Colonic mucosa (tissue), 4 donors: ENCODE results near the gene SART1. TPM values are rescaled to one million over a fixed set of nuclear protein-coding genes. Genes with fewer than 3 reads are reported as not detected.
A peak's percentile ranks its signal among the peaks of the same experiment; 100 is the strongest.

ENCODE experiments used
- DNase-seq: peaks from one replicate; pipeline ENCODE4 v3.0.0-alpha.2; 2020
- H3K27ac ChIP-seq: fragments of 200-600 bp; one replicate; pipeline ENCODE4 v1.8.0; 2021
- H3K27me3 ChIP-seq: fragments of 200-600 bp; one replicate; pipeline ENCODE4 v1.8.0; 2021
- H3K36me3 ChIP-seq: fragments of 200-600 bp; one replicate; pipeline ENCODE4 v1.8.0; 2021
- H3K4me1 ChIP-seq: fragments of 200-600 bp; one replicate; pipeline ENCODE4 v1.8.0; 2021; ENCODE audit warnings: mild to moderate bottlenecking
- H3K4me3 ChIP-seq: fragments of 200-600 bp; one replicate; pipeline ENCODE4 v1.8.0; 2021
- H3K9ac ChIP-seq, 2 donors: one replicate each; pipeline ENCODE4 v1.7.0; 2013; ENCODE audit warnings: control low read depth in 2 of 2, low read depth in 2 of 2, low read length in 2 of 2
- H3K9me3 ChIP-seq: fragments of 200-600 bp; one replicate; pipeline ENCODE4 v1.8.0; 2021
- intact Hi-C: fragments of 100-400 bp; cut with DNase I; formaldehyde crosslinking; loops from one replicate; pipeline ENCODE4 v1.14.1; 2022
- total RNA-seq, 2 donors: library from RNA; stranded (reverse); fragmentation: NEBNext Ultra II Directional in 1 of 2; extraction: Animal tissue kit (Norgen Biotek cat#: 25700) in 1 of 2; gene quantifications; one replicate each; pipeline ENCODE4 v1.2.1, GENCODE V29; 2021
- TF ChIP-seq, protein P1 (sequence below): fragments of 200-600 bp; IDR thresholded peaks from one replicate; pipeline ENCODE4 v1.8.0; 2022; ENCODE audit warnings: antibody characterized with exemption, mild to moderate bottlenecking
- donor health status: healthy.
- donor health status: DM: no; HTN: no; CAD: no.
- donor health status: DM: no; HTN: no; CAD: no.

The SART1 gene, protein sequence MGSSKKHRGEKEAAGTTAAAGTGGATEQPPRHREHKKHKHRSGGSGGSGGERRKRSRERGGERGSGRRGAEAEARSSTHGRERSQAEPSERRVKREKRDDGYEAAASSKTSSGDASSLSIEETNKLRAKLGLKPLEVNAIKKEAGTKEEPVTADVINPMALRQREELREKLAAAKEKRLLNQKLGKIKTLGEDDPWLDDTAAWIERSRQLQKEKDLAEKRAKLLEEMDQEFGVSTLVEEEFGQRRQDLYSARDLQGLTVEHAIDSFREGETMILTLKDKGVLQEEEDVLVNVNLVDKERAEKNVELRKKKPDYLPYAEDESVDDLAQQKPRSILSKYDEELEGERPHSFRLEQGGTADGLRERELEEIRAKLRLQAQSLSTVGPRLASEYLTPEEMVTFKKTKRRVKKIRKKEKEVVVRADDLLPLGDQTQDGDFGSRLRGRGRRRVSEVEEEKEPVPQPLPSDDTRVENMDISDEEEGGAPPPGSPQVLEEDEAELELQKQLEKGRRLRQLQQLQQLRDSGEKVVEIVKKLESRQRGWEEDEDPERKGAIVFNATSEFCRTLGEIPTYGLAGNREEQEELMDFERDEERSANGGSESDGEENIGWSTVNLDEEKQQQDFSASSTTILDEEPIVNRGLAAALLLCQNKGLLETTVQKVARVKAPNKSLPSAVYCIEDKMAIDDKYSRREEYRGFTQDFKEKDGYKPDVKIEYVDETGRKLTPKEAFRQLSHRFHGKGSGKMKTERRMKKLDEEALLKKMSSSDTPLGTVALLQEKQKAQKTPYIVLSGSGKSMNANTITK
- 10 to 100 TPM; 40.0 to 50.9 TPM for total RNA-seq

DNA sequence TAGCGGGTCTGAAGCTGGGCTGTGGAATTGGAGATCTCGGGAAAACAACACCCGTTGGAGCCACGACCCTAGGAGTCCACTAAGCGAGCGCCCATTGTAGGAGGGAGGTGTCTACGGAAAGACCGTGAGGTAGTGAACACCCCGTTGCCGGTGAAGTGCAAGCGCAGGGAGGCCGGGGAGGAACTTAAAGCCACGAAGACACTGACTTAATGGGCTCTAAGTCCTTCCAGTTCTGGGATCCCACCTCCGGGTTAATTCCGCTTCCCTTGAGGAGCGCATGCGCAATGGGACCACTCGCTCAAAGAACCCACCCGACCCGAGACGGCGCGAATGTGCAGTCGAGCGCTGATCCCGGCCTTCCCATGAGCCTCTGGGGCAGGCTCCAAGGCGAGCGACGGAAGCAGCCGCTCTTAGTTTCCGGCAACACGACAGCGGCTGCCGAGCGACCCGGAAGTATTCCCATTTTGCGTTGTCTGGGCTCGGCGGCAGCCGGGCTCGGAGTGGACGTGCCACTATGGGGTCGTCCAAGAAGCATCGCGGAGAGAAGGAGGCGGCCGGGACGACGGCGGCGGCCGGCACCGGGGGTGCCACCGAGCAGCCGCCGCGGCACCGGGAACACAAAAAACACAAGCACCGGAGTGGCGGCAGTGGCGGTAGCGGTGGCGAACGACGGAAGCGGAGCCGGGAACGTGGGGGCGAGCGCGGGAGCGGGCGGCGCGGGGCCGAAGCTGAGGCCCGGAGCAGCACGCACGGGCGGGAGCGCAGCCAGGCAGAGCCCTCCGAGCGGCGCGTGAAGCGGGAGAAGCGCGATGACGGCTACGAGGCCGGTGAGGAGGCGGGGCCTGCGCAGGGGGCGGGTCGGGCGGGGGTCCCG lies at the start of gene SART1:
SART1 (plus strand) TSS at position 468 of the 874 bp plus-strand sequence; CDS start at position 515, 47 bp downstream.
- peak within 1 kb of the TSS; percentile 92 for H3K27ac ChIP-seq
- TF ChIP-seq, protein P1, sequence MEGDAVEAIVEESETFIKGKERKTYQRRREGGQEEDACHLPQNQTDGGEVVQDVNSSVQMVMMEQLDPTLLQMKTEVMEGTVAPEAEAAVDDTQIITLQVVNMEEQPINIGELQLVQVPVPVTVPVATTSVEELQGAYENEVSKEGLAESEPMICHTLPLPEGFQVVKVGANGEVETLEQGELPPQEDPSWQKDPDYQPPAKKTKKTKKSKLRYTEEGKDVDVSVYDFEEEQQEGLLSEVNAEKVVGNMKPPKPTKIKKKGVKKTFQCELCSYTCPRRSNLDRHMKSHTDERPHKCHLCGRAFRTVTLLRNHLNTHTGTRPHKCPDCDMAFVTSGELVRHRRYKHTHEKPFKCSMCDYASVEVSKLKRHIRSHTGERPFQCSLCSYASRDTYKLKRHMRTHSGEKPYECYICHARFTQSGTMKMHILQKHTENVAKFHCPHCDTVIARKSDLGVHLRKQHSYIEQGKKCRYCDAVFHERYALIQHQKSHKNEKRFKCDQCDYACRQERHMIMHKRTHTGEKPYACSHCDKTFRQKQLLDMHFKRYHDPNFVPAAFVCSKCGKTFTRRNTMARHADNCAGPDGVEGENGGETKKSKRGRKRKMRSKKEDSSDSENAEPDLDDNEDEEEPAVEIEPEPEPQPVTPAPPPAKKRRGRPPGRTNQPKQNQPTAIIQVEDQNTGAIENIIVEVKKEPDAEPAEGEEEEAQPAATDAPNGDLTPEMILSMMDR: no peak
- H3K4me3 ChIP-seq: peak within 1 kb of the TSS; percentile 94
- peaks cover 17% of the 10 kb centered on the region for H3K36me3 ChIP-seq
- peak; percentile 97 for DNase-seq
- H3K4me1 ChIP-seq: peaks cover 11% of the 10 kb centered on the region
- no peaks in the 10 kb centered on the region for H3K9me3 ChIP-seq
- peak within 1 kb of the TSS; percentile 82 to 96 for H3K9ac ChIP-seq
- H3K27me3 ChIP-seq: no peaks in the 10 kb centered on the region
- intact Hi-C loops: loop anchor here (5.0 kb wide), 1 partner anchor 41 kb away; the partner anchor contains the start of genes BANF1 and EIF1AD

DNA sequence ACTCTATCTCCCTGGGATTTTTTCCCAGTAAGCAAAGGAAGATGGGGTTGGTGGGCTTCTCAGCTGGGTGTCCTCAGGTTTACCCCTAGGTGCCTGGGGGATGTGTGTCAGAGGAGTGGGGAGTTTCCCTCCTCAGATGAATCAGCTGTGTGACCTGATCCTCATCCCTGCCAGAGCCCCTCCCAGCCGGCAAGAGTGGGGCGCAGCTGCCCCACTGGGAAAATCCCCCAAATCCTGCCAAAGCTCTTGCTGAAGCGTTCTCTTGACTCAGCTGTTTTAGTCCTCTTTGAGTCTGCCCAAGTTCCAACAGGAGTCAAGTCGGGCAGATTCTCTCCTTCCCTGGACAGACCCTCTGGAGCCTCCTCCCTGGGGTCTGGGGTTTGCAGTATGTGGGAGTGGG lies 48.7 kb upstream of the SART1 start:
- Histone ChIP-seq H3K27me3 (no peaks in the 10 kb centered on the region), H3K36me3 (no peaks in the 10 kb centered on the region), H3K9ac (no peak overlapping the region), H3K4me3 (no peak overlapping the region), H3K27ac (no peak overlapping the region), H3K9me3 (no peaks in the 10 kb centered on the region), H3K4me1 (peaks cover 20% of the 10 kb centered on the region)
- DNase-seq: no peak
- intact Hi-C loops: no loop called here
- TF ChIP-seq, protein P1: no peak

DNA sequence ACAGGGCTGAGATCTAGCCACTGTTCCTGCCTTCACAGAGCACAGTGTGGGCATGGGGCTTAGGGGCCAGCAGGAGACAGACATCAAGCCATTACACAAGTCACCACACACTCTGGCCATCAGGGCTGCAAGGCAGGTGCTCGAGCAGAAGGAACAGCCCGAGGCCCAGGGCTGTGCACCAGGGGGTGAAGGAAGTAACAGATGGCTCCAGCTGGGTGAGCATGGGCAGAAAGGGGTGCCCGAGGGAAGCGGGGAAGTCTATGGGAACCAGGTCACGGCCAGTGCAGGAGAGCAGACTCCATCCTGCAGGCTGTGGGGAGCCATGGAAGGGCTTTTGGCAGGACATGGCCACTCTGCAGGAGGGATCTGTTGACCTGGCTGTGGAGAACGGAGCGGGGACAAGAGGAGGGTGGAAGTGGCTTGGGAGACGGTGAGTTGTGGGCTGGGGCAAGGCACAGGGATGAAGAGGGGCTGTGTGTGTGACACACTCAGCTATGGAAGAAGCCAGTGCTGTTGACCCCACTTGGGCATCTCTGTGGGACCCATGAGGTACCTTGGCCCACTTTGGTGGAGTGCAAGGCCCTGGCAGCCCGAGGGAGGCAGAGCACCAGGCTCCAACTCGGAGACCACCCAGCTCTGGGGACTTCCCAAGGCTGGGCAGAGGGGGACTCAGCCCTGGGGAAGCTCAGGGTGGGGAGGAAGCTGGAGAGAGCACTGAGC lies 46.3 kb upstream of the SART1 start:
- Histone ChIP-seq H3K36me3 (no peaks in the 10 kb centered on the region), H3K27ac (peak overlapping the region; percentile 54), H3K27me3 (no peaks in the 10 kb centered on the region), H3K9ac (peak overlapping the region in 1 of 2 donors; percentile 26), H3K4me1 (peaks cover 26% of the 10 kb centered on the region), H3K4me3 (no peak overlapping the region), H3K9me3 (no peaks in the 10 kb centered on the region)
- TF ChIP-seq, protein P1: no peak
- intact Hi-C loops: no loop called here
- DNase-seq: no peak

DNA sequence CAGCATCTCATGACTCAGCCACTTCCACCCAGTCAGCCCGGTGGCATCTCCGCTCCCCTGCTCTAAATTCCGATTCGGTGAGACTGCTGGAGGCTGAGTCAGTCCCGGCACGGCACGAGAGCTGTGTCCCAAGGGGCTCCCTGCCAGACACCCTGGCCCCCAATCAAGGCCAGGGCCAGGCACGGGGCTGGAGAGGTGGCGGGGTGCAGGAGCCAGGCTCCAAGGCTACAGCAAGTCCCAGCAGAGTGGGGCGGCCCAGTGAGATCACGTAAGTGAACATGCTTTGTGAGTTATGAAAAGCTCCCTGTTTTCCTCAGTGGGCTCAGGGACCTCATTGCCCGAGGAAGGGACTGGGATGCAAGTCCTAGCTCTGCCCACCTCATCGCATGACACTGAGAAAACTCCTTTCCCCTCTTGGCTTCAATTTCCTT lies 45.7 kb upstream of the SART1 start:
- no peaks in the 10 kb centered on the region for H3K36me3 ChIP-seq
- H3K27ac ChIP-seq: peak overlapping the region; percentile 54
- peak; percentile 60 for DNase-seq
- TF ChIP-seq, protein P1: no peak
- H3K4me3 ChIP-seq: no peak overlapping the region
- H3K9me3 ChIP-seq: no peaks in the 10 kb centered on the region
- no peaks in the 10 kb centered on the region for H3K27me3 ChIP-seq
- intact Hi-C loops: no loop called here
- peaks cover 32% of the 10 kb centered on the region for H3K4me1 ChIP-seq
- peak overlapping the region in 1 of 2 donors; percentile 26 for H3K9ac ChIP-seq
